HK-2 (cell line): ENCODE data around the gene C1QTNF8.

Experiments used
- DNase-seq: peaks from one replicate; pipeline ENCODE4 v3.0.0-alpha.2; 2018; ENCODE audit not compliant: unreplicated experiment

Gene C1QTNF8

GRCh38 chr16:1045310-1045992 is 50.6 kb downstream of the C1QTNF8 start:
- DNase-seq: no peak

DNA sequence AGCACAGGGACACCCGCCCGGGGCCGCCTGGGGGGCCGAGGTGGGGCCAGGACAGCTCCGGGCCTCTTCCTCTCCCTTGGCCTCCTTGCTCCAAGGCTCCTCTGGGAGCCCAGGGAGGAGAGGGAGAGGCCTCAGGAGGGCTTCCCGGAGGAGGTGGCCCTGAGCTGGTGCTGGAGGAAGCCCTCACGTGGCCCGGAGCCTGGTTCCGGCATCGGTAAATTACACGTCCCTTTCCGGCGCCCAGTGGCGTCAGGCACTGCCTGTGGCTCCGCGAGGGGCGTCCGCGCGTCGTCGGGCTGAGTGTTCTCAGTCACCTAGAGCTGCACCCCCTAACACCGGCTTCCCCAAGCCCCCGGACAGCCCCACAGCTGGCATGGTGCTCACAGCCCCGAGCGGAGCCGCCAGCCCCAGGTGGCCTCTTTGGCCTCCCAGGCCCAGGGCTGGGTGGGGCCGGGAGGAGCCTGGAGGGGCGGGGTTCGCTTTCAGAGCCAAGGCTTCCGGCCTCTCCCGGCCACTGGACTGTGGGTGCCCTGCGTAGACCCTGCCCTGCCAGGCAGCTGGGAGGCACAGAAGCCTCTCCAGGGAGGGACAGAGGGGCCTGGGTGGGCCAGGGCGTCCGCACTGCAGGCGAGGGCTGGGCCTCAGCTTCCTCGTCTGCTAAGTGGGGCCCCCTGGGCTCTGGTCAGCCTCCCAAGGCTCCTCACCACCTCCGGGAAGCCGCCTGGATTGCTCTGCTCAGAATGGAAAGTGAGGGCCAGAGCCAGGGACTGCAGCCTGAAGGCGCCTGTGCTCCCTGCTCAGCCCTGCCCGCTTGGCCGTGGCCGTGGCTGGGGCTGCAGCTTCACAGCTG is 51.4 kb downstream of the C1QTNF8 start:
- no peak for DNase-seq

GRCh38 chr16:1043881-1044451 is 52.1 kb downstream of the C1QTNF8 start:
- DNase-seq: no peak

DNA sequence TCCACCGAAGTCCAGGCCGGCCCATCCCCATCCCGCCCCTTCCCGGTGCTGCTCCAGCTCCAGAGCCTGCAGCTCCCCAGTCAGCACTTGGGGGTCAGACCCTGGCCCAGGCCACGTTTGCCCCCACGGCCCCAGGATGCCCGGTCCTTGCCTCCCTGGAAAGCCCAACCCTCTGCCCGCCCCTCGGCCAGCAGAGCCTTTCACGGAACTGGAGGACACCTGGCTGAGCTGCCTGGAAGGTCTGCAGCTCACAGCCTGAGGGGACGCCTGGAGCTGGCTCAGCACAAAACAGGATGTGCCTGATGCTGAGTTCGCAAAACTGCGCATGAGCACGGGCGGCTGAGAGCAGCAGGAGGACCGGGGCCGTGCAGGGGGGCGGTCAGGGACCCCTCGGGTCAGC is 53.2 kb downstream of the C1QTNF8 start:
- no peak for DNase-seq

- DNase-seq: no peak
These were observed 53.8 kb downstream of the C1QTNF8 start for GRCh38 chr16:1042049-1042744.

- no peak for DNase-seq
These were observed 55.7 kb downstream of the C1QTNF8 start for GRCh38 chr16:1040346-1040745.

DNA sequence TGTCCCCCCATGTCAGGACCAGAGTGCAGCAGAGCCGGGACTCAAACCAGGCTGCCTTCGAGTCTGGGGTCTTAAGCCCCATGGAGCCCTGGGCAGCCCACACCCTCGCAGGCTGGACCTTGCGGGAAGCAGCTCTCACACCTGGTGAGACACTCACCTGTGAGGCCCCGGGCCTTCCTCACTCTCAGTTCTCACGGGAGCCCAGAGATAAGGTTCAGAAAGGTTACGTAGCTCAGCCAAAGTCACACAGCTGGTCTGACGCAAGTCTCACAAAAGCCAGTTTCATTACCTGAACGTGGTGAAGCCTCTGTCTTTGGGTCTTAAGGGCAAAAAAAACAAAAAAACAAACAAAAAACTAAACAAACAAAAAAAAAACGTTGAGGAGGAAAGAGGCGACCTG is 56.3 kb downstream of the C1QTNF8 start:
- no peak for DNase-seq

DNA sequence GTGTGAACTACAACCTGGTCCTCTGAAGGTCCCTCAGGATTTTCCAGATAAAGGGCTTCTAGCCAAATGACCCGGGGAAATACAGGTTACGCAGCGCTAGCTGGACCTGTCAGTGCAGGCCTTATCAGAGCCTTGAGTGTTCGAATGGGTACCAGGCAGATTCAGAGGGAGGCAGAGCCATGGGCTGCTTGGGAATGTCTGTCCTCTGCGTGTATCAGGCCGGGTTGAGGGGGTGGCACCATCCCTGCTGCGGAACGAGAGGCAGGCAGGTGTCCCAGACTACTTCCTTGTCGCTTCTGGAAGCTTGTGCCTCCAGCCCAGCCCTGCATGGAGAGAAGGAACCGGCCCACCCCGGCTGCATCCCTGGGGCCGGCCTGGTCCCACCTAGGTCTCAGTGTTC is 57.1 kb downstream of the C1QTNF8 start:
- no peak for DNase-seq
